ENCODE results near the gene PFDN2. TPM values are rescaled to one million over a fixed set of nuclear protein-coding genes. Genes with fewer than 3 reads are reported as not detected.
A peak's percentile ranks its signal among the peaks of the same experiment; 100 is the strongest.

The PFDN2 gene
- total and polyA plus RNA-seq, 2 of the 8 experiments (the other 6 are each of a cell fraction or from before 2014, with no cell fraction given): 66.2 to 71.2 TPM

- TF ChIP-seq POLR2A (IDR thresholded peaks at IDR 0.05; ENCODE audit: control extremely low read depth in 1 of 2, low read depth in 2 of 2, low read length in 2 of 2): peak; percentile 59 to 71
- peak; percentile 76 for TF ChIP-seq PHF8 (conservative IDR thresholded peaks at IDR 0.05; ENCODE audit: low read depth, low read length)
- TF ChIP-seq JUN (IDR thresholded peaks at IDR 0.05; ENCODE audit: low read depth, low read length): no peak
- TF ChIP-seq EP300 (IDR thresholded peaks at IDR 0.05; ENCODE audit: borderline replicate concordance in 1 of 2, low read depth in 2 of 2, low read length in 2 of 2): no peak; a peak in 1 of 3 replicates
- TF ChIP-seq POU5F1 (IDR thresholded peaks at IDR 0.05; ENCODE audit: low read depth, low read length): no peak
- no peak for TF ChIP-seq RXRA (IDR thresholded peaks at IDR 0.05; ENCODE audit: insufficient read depth, low read depth, low read length)
- peak; percentile 20 for TF ChIP-seq CHD7 (IDR thresholded peaks at IDR 0.05; ENCODE audit: insufficient replicate concordance, low read length)
- TF ChIP-seq CEBPB (IDR thresholded peaks at IDR 0.05; ENCODE audit: low read depth, low read length): no peak
Observed at GRCh38 chr1:161132410-161133219, 14.8 kb upstream of the PFDN2 start, which contains the start of gene DEDD (continued).

Measured in H1 (cell line).